ENCODE data around the gene MTUS2. TPM values are rescaled to one million over a fixed set of nuclear protein-coding genes. Genes with fewer than 3 reads are reported as not detected.

MTUS2 gene
- total and polyA plus RNA-seq, 2 experiments from 2014 or later: 0.27 to 0.38 TPM

- DNase-seq (ENCODE audit: low spot score) (no peak), ATAC-seq (no peak)
- H4K20me1 ChIP-seq (replicated peaks; ENCODE audit: insufficient read depth): no peaks in the 10 kb centered on the region
- no peak overlapping the region for H3K27ac ChIP-seq (ENCODE audit: low read depth)
- H2AFZ ChIP-seq: no peak overlapping the region
- H3K27ac Mint-ChIP-seq: no peak overlapping the region
- no peak overlapping the region for H3K4me3 Mint-ChIP-seq
- H3K9me2 ChIP-seq (ENCODE audit: insufficient read depth): peaks cover 12% of the 10 kb centered on the region; the same call in 1 of the 2 replicates
- TF ChIP-seq STAT1 (IDR thresholded peaks at IDR 0.05; ENCODE audit: unreplicated experiment) (no peak), EZH2phosphoT487 (IDR thresholded peaks at IDR 0.05; ENCODE audit: unreplicated experiment) (no peak), ZNF331 (CRISPR knock-in tag; IDR thresholded peaks at IDR 0.05; ENCODE audit: low read depth) (no peak), NANOG (IDR thresholded peaks at IDR 0.05; ENCODE audit: borderline replicate concordance) (no peak), CTCF (conservative IDR thresholded peaks at IDR 0.05; ENCODE audit: low read depth in 2 of 2) (no peak), CREB1 (CRISPR knock-in tag; IDR thresholded peaks at IDR 0.05; ENCODE audit: low read depth) (no peak)
- TF ChIP-seq, protein P1, sequence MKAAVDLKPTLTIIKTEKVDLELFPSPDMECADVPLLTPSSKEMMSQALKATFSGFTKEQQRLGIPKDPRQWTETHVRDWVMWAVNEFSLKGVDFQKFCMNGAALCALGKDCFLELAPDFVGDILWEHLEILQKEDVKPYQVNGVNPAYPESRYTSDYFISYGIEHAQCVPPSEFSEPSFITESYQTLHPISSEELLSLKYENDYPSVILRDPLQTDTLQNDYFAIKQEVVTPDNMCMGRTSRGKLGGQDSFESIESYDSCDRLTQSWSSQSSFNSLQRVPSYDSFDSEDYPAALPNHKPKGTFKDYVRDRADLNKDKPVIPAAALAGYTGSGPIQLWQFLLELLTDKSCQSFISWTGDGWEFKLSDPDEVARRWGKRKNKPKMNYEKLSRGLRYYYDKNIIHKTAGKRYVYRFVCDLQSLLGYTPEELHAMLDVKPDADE (IDR thresholded peaks at IDR 0.05): no peak
- peaks cover 11% of the 10 kb centered on the region for H3K36me3 Mint-ChIP-seq (ENCODE audit: low read depth)
- H3K4me1 Mint-ChIP-seq: peaks cover 10% of the 10 kb centered on the region; the same call in 2 of the 3 replicates
- H3K9me3 Mint-ChIP-seq: peaks cover 15% of the 10 kb centered on the region
- peaks cover 3% of the 10 kb centered on the region for H3K27me3 Mint-ChIP-seq (ENCODE audit: insufficient read depth, low read depth, poor library complexity)
- no peaks in the 10 kb centered on the region; the same call in 1 of the 2 replicates for H3K36me3 ChIP-seq (ENCODE audit: insufficient read depth)
- no peak overlapping the region for H3K4me2 ChIP-seq
- H3K4me1 ChIP-seq (ENCODE audit: insufficient read depth): no peaks in the 10 kb centered on the region
- H3K27me3 ChIP-seq (ENCODE audit: insufficient read depth): no peaks in the 10 kb centered on the region
- no peaks in the 10 kb centered on the region for H3K79me2 ChIP-seq (replicated peaks; ENCODE audit: insufficient read depth)
- no peak overlapping the region for H3K4me3 ChIP-seq
- no peaks in the 10 kb centered on the region for H3F3A ChIP-seq (replicated peaks; ENCODE audit: low read depth)
Measured at GRCh38 chr13:28867564-28867963, 47.4 kb downstream of the MTUS2 start.

DNA sequence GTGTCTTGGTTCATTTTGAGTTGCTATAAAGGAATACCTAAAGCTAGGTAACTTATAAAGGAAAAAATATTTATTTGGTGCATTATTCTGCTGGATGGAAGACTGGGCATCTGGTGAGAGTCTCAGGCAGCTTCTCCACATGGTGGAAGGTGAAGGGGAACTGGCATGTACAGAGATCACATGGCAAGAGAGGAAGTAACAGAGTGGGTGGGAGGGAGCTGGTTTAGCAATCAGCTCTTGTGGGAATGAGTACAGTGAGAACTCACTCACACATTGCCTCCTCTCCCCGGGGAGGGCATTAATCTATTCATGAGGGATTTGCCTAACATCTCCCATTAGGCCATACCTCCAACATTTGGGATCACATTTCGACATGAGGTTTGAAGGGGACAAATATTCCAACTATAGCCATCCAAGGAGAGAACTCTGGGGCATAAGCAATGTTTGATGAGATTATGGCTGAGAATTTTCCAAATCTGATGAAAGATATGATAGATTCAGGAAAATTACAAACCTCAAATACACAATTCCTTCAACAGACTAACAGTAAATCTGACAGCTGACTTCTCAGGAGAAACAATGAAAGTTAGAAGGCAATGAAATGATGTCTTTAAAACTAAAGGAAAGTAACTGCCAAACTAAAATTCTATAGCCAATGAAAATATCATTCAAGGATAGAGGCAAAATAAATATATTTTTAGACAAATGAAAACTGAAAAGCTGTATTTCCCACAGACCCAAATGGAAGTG lies 52.5 kb downstream of the MTUS2 start:
- peaks cover 16% of the 10 kb centered on the region for H3K36me3 Mint-ChIP-seq (ENCODE audit: low read depth)
- H3K4me2 ChIP-seq: no peak overlapping the region
- no peak overlapping the region for H3K27ac Mint-ChIP-seq
- peaks cover 12% of the 10 kb centered on the region; the same call in 1 of the 2 replicates for H3K9me2 ChIP-seq (ENCODE audit: insufficient read depth)
- no peaks in the 10 kb centered on the region for H3K27me3 ChIP-seq (ENCODE audit: insufficient read depth)
- no peaks in the 10 kb centered on the region for H3K4me1 ChIP-seq (ENCODE audit: insufficient read depth)
- no peak overlapping the region for H2AFZ ChIP-seq
- H3K79me2 ChIP-seq (replicated peaks; ENCODE audit: insufficient read depth): no peaks in the 10 kb centered on the region
- TF ChIP-seq POLR2AphosphoS5 (IDR thresholded peaks at IDR 0.05; ENCODE audit: low read depth): no peak
- TF ChIP-seq, protein P2, sequence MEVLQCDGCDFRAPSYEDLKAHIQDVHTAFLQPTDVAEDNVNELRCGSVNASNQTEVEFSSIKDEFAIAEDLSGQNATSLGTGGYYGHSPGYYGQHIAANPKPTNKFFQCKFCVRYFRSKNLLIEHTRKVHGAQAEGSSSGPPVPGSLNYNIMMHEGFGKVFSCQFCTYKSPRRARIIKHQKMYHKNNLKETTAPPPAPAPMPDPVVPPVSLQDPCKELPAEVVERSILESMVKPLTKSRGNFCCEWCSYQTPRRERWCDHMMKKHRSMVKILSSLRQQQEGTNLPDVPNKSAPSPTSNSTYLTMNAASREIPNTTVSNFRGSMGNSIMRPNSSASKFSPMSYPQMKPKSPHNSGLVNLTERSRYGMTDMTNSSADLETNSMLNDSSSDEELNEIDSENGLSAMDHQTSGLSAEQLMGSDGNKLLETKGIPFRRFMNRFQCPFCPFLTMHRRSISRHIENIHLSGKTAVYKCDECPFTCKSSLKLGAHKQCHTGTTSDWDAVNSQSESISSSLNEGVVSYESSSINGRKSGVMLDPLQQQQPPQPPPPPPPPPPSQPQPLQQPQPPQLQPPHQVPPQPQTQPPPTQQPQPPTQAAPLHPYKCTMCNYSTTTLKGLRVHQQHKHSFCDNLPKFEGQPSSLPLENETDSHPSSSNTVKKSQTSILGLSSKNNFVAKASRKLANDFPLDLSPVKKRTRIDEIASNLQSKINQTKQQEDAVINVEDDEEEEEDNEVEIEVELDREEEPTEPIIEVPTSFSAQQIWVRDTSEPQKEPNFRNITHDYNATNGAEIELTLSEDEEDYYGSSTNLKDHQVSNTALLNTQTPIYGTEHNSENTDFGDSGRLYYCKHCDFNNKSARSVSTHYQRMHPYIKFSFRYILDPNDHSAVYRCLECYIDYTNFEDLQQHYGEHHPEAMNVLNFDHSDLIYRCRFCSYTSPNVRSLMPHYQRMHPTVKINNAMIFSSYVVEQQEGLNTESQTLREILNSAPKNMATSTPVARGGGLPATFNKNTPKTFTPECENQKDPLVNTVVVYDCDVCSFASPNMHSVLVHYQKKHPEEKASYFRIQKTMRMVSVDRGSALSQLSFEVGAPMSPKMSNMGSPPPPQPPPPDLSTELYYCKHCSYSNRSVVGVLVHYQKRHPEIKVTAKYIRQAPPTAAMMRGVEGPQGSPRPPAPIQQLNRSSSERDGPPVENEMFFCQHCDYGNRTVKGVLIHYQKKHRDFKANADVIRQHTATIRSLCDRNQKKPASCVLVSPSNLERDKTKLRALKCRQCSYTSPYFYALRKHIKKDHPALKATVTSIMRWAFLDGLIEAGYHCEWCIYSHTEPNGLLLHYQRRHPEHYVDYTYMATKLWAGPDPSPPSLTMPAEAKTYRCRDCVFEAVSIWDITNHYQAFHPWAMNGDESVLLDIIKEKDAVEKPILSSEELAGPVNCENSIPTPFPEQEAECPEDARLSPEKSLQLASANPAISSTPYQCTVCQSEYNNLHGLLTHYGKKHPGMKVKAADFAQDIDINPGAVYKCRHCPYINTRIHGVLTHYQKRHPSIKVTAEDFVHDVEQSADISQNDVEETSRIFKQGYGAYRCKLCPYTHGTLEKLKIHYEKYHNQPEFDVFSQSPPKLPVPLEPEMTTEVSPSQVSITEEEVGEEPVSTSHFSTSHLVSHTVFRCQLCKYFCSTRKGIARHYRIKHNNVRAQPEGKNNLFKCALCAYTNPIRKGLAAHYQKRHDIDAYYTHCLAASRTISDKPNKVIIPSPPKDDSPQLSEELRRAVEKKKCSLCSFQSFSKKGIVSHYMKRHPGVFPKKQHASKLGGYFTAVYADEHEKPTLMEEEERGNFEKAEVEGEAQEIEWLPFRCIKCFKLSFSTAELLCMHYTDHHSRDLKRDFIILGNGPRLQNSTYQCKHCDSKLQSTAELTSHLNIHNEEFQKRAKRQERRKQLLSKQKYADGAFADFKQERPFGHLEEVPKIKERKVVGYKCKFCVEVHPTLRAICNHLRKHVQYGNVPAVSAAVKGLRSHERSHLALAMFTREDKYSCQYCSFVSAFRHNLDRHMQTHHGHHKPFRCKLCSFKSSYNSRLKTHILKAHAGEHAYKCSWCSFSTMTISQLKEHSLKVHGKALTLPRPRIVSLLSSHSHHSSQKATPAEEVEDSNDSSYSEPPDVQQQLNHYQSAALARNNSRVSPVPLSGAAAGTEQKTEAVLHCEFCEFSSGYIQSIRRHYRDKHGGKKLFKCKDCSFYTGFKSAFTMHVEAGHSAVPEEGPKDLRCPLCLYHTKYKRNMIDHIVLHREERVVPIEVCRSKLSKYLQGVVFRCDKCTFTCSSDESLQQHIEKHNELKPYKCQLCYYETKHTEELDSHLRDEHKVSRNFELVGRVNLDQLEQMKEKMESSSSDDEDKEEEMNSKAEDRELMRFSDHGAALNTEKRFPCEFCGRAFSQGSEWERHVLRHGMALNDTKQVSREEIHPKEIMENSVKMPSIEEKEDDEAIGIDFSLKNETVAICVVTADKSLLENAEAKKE (CRISPR knock-in tag; IDR thresholded peaks at IDR 0.05): no peak
- no peak for TF ChIP-seq EZH2phosphoT487 (IDR thresholded peaks at IDR 0.05; ENCODE audit: unreplicated experiment)
- TF ChIP-seq ZNF331 (CRISPR knock-in tag; IDR thresholded peaks at IDR 0.05; ENCODE audit: low read depth): no peak
- no peak for TF ChIP-seq EZH2 (IDR thresholded peaks at IDR 0.05; ENCODE audit: low read depth, unreplicated experiment)
- no peak for TF ChIP-seq CREB1 (CRISPR knock-in tag; IDR thresholded peaks at IDR 0.05; ENCODE audit: low read depth)
- H3K4me3 ChIP-seq: no peak overlapping the region
- H3K9me3 Mint-ChIP-seq: peaks cover 25% of the 10 kb centered on the region
- no peak overlapping the region for H3K27ac ChIP-seq (ENCODE audit: low read depth)
- no peak for DNase-seq (ENCODE audit: low spot score)
- no peaks in the 10 kb centered on the region; the same call in 2 of the 3 replicates for H3K4me1 Mint-ChIP-seq
- no peaks in the 10 kb centered on the region for H4K20me1 ChIP-seq (replicated peaks; ENCODE audit: insufficient read depth)
- no peaks in the 10 kb centered on the region for H3K27me3 Mint-ChIP-seq (ENCODE audit: insufficient read depth, low read depth, poor library complexity)
- peaks cover 3% of the 10 kb centered on the region for H3K36me3 ChIP-seq (ENCODE audit: insufficient read depth)
- no peaks in the 10 kb centered on the region for H3F3A ChIP-seq (replicated peaks; ENCODE audit: low read depth)
- ATAC-seq: no peak
- no peak overlapping the region for H3K4me3 Mint-ChIP-seq
